ENCODE data around the gene TMPRSS3.
"Not testable (repeated sequence)": the region's sequence is repeated elsewhere in the genome, so short reads cannot be mapped to it uniquely, and the experiment has no call there.

TMPRSS3 gene

GRCh38 chr21:42414066-42414465 is 18.2 kb upstream of the TMPRSS3 start:
- no peak overlapping the region for H3K4me3 ChIP-seq (ENCODE audit: low read depth, low read length)
- TF ChIP-seq, protein P1, sequence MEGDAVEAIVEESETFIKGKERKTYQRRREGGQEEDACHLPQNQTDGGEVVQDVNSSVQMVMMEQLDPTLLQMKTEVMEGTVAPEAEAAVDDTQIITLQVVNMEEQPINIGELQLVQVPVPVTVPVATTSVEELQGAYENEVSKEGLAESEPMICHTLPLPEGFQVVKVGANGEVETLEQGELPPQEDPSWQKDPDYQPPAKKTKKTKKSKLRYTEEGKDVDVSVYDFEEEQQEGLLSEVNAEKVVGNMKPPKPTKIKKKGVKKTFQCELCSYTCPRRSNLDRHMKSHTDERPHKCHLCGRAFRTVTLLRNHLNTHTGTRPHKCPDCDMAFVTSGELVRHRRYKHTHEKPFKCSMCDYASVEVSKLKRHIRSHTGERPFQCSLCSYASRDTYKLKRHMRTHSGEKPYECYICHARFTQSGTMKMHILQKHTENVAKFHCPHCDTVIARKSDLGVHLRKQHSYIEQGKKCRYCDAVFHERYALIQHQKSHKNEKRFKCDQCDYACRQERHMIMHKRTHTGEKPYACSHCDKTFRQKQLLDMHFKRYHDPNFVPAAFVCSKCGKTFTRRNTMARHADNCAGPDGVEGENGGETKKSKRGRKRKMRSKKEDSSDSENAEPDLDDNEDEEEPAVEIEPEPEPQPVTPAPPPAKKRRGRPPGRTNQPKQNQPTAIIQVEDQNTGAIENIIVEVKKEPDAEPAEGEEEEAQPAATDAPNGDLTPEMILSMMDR (IDR thresholded peaks at IDR 0.05; ENCODE audit: low read depth, low read length), result no peak

DNA sequence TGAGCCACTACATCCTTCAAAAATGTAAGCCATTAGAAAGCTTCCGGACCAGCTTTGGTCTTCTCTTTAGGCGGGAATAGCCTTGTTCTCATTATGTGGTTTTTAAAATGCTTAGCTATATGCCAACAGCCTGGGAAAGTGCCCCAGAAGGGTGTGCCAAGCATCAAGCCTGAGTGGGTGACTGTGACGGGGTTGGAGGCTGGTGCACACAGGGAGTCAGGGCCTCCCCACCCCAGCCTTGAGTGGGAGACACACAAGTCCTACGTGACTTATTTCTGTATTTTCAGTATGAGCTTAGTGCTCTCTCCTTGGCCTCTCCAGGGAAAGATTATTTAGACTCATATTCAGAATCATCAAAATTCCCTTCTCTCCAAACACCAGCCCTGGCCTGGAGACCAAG is 17.6 kb upstream of the TMPRSS3 start:
- H3K4me3 ChIP-seq (ENCODE audit: low read depth, low read length), result no peak overlapping the region
- TF ChIP-seq, protein P1 (IDR thresholded peaks at IDR 0.05; ENCODE audit: low read depth, low read length), result no peak

DNA sequence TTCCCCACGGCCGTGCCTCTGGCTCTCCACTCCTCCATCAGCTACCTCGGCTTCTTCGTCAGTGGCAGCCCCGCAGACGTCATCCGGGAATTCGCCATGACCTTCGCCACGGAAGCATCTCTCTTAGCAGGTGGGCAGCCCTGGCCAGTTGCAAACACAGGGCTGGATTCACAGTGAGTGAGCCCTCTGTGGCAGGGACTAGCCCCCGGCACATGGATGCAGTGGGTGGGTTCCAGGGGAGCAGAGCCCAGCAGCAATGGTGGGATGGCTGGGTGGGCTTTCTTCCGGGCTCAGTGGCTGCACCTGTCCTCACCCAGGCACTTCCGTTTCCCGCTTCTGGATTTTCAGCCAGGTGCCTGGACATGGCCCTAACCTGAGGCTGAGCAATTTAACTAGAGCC is 17.2 kb upstream of the TMPRSS3 start:
- TF ChIP-seq, protein P1 (IDR thresholded peaks at IDR 0.05; ENCODE audit: low read depth, low read length), result no peak
- no peak overlapping the region for H3K4me3 ChIP-seq (ENCODE audit: low read depth, low read length)

GRCh38 chr21:42412636-42412933 is 16.7 kb upstream of the TMPRSS3 start:
- TF ChIP-seq, protein P1 (IDR thresholded peaks at IDR 0.05; ENCODE audit: low read depth, low read length), result no peak
- H3K4me3 ChIP-seq (ENCODE audit: low read depth, low read length), result no peak overlapping the region

DNA sequence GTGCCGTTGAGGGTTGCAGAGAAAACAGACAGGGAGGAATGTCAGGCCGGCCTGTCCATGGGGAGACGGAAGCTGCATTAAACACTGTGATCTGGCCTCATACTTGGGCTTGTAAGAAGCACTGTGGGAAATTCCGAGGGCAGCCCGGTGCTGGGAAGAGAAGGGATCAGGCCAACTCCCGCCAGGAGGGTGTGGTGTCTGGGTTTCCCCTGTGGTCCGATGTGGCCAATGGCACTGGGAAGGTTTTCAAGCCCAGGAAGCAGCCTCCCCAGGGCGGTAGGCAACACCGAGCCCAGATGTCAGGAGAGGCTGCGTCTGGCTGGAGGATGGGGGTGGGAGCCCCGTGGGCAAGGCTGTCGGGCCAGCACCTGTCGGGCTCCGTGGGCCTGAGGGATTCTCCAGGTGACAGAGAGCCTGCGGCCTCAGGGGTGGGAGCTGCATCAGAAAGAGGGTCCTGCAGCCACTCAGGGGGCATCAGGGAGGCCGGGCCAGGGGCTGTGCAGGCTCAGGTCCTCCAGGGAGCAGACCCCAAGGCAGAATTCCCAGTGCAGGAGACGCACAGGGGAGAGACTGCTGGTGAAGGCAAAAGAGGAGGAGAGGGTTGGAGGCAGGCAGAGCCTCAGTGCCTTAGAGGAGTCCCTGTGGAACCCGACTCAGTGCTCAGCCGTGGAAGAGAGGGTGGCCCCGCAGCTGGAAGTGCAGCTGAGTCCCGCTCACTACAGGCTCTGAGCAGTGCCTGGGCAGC is 16.2 kb upstream of the TMPRSS3 start:
- H3K4me3 ChIP-seq (ENCODE audit: low read depth, low read length), result no peak overlapping the region
- TF ChIP-seq, protein P1 (IDR thresholded peaks at IDR 0.05; ENCODE audit: low read depth, low read length), result no peak

DNA sequence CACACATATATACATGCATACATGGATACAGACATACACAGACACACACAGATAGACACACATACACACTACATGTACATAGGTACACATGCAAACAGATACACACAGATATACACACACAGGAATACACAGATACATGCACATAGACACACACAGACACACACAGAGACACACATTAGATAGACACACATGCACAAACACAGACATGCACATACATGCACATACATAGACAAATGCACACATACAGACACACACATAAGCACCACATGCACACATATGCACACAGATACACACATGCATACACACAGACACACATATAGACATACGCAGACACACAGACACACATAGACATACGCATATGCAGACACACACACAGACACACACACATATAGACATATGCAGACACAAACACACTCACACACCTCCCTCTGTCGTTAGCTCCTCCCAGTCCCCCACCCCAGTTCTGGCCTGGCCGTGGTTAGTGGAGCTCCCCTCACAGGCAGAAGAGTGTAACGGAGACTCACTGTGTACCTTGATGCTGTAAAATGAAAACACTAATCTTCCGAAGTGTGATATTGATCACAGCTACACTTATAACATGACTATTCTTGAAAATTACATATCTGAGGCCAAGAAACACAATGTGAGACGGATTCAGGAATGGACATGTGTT is 15.5 kb upstream of the TMPRSS3 start:
- TF ChIP-seq, protein P1 (IDR thresholded peaks at IDR 0.05; ENCODE audit: low read depth, low read length), result no peak
- no peak overlapping the region for H3K4me3 ChIP-seq (ENCODE audit: low read depth, low read length)

- TF ChIP-seq, protein P1 (IDR thresholded peaks at IDR 0.05; ENCODE audit: low read depth, low read length), result no peak
These were observed 13.5 kb upstream of the TMPRSS3 start for GRCh38 chr21:42409366-42409765.

GRCh38 chr21:42408718-42409117 is 12.9 kb upstream of the TMPRSS3 start:
- H3K4me3 ChIP-seq (ENCODE audit: low read depth, low read length), result not testable (repeated sequence)

More at GRCh38 chr21:42409366-42409765, 13.5 kb upstream of the TMPRSS3 start:
- H3K4me3 ChIP-seq (ENCODE audit: low read depth, low read length), result no peak overlapping the region

Measured in WI38 (cell line).